A549 (cell line): ENCODE measurements around the gene NCCRP1. TPM values are rescaled to one million over a fixed set of nuclear protein-coding genes. Genes with fewer than 3 reads are reported as not detected.

Experiments used
- ATAC-seq, 2 experiments: fragments of 200-7000 bp in 1 of 2; fragments of >200 bp in 1 of 2; cut with Nextera tagmentation in 1 of 2; cut with Tn5 transposase in 1 of 2; 3 replicates each; pipeline versions ENCODE4 v1.8.0 to v1.9.1; 2018 to 2020; ENCODE audit warnings: mild to moderate bottlenecking in 1 of 2, moderate library complexity in 1 of 2
- CTCF ChIA-PET: fragments of 300-600 bp; sonication (Branson Sonifier 250); formaldehyde crosslinking; extraction: SDS; loops from one replicate; lab custom pipeline; 2021; ENCODE audit warnings: antibody characterized with exemption, inconsistent platforms; lab: Yijun Ruan, JAX
- POLR2A ChIA-PET: fragments of 350-600 bp; formaldehyde crosslinking; extraction: SDS; loops from one replicate; lab custom pipeline; 2021; ENCODE audit warnings: antibody characterized with exemption, inconsistent platforms; lab: Yijun Ruan, JAX
- DNase-seq, 2 experiments: peaks; one replicate each; pipeline versions ENCODE4 v3.0.0 to v3.0.0-alpha.2; 2011 to 2016; ENCODE audit warnings: low read depth in 1 of 2, low spot score in 1 of 2
- FAIRE-seq: peaks from 2 replicates; lab custom pipeline; 2011; peaks lifted over from hg19 to GRCh38; lab: Jason Lieb, UNC
- H3K27ac ChIP-seq, 2 experiments: fragments of >200 bp; sonication (Bioruptor Twin); formaldehyde crosslinking; 3 replicates each; pipeline ENCODE4 v1.5.1; 2016 to 2017
- H3K4me1 ChIP-seq: fragments of >200 bp; sonication (Bioruptor Twin); formaldehyde crosslinking; 3 replicates; pipeline ENCODE4 v1.6.1; 2016
- H3K4me2 ChIP-seq: fragments of >200 bp; sonication (Bioruptor Twin); formaldehyde crosslinking; 3 replicates; pipeline ENCODE4 v1.6.1; 2016
- H3K4me3 ChIP-seq: fragments of >200 bp; sonication (Bioruptor Twin); formaldehyde crosslinking; 3 replicates; pipeline ENCODE4 v1.5.1; 2016
- H3K9me3 ChIP-seq: fragments of >200 bp; sonication (Bioruptor Twin); formaldehyde crosslinking; 3 replicates; pipeline ENCODE4 v1.6.1; 2016
- CEBPB ChIP-seq, 2 experiments: fragments of >200 bp in 1 of 2; sonication (Bioruptor Twin) in 1 of 2; formaldehyde crosslinking in 1 of 2; IDR thresholded peaks; 2 replicates each; pipeline ENCODE4 v1.6.1; 2012 to 2016
- CHD4 ChIP-seq: fragments of 200-600 bp; sonication (generic); IDR thresholded peaks from 2 replicates; pipeline ENCODE4 v1.6.1; 2016; ENCODE audit warnings: antibody characterized with exemption, mild to moderate bottlenecking, borderline replicate concordance
- EHMT2 ChIP-seq: fragments of 200-600 bp; sonication (generic); IDR thresholded peaks from 2 replicates; pipeline ENCODE4 v1.6.1; 2016; ENCODE audit warnings: antibody characterized with exemption, low read depth, mild to moderate bottlenecking, moderate library complexity
- HDAC2 ChIP-seq: fragments of 200-600 bp; sonication (generic); IDR thresholded peaks from 2 replicates; pipeline ENCODE4 v1.6.1; 2016
- JUN ChIP-seq, 2 experiments: fragments of >200 bp; sonication (Bioruptor Twin); formaldehyde crosslinking; IDR thresholded peaks; 2 replicates in 1 of 2; 3 replicates in 1 of 2; pipeline ENCODE4 v1.6.1; 2016 to 2017
- KDM1A ChIP-seq: fragments of 200-600 bp; sonication (generic); IDR thresholded peaks from 2 replicates; pipeline ENCODE4 v1.6.1; 2016; ENCODE audit warnings: low read depth, mild to moderate bottlenecking
- MAFK ChIP-seq: fragments of 450-650 bp; IDR thresholded peaks from 2 replicates; pipeline ENCODE4 v1.6.1; 2014; ENCODE audit not compliant: partially characterized antibody
- MAZ ChIP-seq: fragments of 150-350 bp; IDR thresholded peaks from 2 replicates; pipeline ENCODE4 v1.6.1; 2014; ENCODE audit warnings: antibody characterized with exemption, low read depth, low read length, borderline replicate concordance
- PHF8 ChIP-seq: fragments of 200-600 bp; sonication (generic); IDR thresholded peaks from 2 replicates; pipeline ENCODE4 v1.6.1; 2016; ENCODE audit warnings: low read depth, mild to moderate bottlenecking, antibody characterized with exemption, moderate library complexity, borderline replicate concordance
- RARB ChIP-seq: fragments of 250-450 bp; sonication (Bioruptor Pico); IDR thresholded peaks from 2 replicates; pipeline ENCODE4 v1.8.0; 2021; ENCODE audit warnings: mild to moderate bottlenecking, moderate library complexity
- TFCP2L1 ChIP-seq: fragments of 250-450 bp; sonication (Bioruptor Pico); IDR thresholded peaks from 2 replicates; pipeline ENCODE4 v1.5.0; 2021; ENCODE audit warnings: mild to moderate bottlenecking
- WGBS: methylation state at CpG from one replicate; pipeline ENCODE4 v1.1.6; 2017; ENCODE audit errors: missing lambda C conversion rate; 5-methylcytosine and 5-hydroxymethylcytosine counted together
- polyA plus RNA-seq, 4 experiments: library from polyadenylated mRNA; depleted of rRNA in 3 of 4; stranded (reverse); fragments of >200 nt; fragmentation: RNase III in 1 of 4; extraction: RNeasy Plus Mini Kit Qiagen cat#74134 plus additional on column Dnase treatment in 1 of 4; gene quantifications; 2 replicates in 3 of 4; 3 replicates in 1 of 4; pipeline ENCODE4 v1.2.3, GENCODE V29; 2011 to 2017
- TF ChIP-seq, protein P1 (sequence below): fragments of >200 bp; sonication (Bioruptor Twin); formaldehyde crosslinking; IDR thresholded peaks from 3 replicates; pipeline ENCODE4 v1.6.1; 2016
- TF ChIP-seq, protein P2 (sequence below): fragments of 250-450 bp; sonication (Bioruptor Pico); IDR thresholded peaks from 2 replicates; pipeline ENCODE4 v1.5.0; 2020; ENCODE audit warnings: low read depth, mild to moderate bottlenecking, moderate library complexity
- TF ChIP-seq, protein P3 (sequence below): fragments of 250-450 bp; sonication (Bioruptor Pico); IDR thresholded peaks from 2 replicates; pipeline ENCODE4 v1.5.0; 2021; ENCODE audit warnings: mild to moderate bottlenecking, moderate library complexity, borderline replicate concordance
- TF ChIP-seq, protein P4 (sequence below): IDR thresholded peaks from 2 replicates; pipeline ENCODE4 v1.6.1; 2012
- TF ChIP-seq, protein P5 (sequence below): fragments of 150-350 bp; IDR thresholded peaks from 2 replicates; pipeline ENCODE4 v1.6.1; 2014; ENCODE audit warnings: low read depth, mild to moderate bottlenecking, low read length

The NCCRP1 gene
- polyA plus RNA-seq, 2 of the 4 experiments (the other 2 are of a cell fraction), result 0.90 to 0.99 TPM

DNA sequence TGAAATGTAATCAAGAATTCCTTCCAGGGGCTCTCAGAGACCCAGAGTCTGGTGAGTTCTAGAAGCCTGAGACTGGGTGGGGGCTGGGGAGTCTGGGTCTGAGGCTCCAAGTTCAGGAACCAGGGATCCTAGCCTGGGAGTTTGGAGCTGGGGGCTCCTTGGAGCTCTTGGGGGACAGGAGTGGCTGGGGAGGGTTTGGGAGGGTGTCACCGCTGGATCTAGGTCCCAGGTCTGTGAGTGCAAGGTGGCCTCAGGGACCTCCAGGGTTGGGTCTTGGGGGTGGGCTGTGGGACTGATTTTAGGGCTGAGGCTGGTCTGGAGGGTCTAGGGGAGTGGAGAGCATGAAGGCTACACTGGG, 6.2 kb downstream of the NCCRP1 start:
- no peak overlapping the region for H3K4me2 ChIP-seq
- 94% methylated on average over 1 of the region's 1 CpG for WGBS

DNA sequence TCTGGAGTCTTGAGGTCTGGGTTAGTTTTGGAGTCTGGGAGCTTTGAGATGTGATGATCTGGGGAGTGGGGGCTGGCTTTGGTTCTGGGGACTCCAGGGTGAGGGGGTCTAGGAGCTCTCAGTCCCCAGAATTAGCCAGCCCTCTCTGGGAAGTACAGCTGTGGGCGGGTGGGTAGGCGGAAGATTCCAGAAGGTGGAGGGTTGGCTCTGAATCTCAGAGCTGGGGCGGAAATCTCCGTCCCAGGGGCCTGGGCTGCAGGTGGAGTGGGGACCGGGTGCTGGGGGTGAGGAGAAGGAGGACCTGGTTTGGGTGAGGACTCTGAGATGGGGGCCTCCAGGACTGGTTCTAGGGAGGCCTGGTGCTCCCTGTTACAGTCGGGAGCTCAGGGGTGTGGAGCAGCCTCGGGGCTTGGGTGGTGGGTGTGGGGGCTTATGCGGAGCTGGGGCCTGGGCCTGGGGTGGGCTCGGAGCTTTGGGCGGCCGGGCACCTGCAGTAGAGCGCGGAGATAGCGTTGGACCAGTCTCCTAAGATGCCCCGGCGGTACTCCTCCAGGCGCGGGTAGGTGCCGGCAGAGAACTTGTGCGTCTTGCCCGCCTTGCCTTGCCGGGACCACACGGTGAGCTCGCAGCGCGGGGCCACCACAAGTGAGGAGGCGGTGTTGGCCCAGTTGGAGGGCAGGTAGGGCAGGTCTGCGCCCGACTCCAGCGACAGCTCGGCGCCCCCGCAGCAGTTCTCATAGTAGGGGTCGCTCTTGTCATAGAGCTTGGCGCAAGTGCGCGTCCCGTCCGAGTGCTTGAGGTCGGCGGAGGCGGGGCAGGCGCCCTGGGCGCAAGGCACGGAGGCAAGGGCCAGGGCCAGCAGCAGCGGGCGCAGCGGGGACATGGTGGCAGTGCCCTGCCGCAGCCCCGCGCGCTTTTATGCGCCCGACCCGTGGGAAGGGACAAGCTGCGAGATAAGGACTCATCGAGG, 6.9 kb downstream of the NCCRP1 start, which contains the start of gene SYCN:
TSS of gene SYCN (minus strand) at position 892 of the 970 bp plus-strand sequence. CDS start at position 883, 9 bp downstream.
- WGBS, result 91% methylated on average over 57 of the region's 57 CpGs
- Histone ChIP-seq H3K4me3 (no peak within 1 kb of the TSS), H3K27ac (peak within 1 kb of the TSS in 1 of 2 experiments; percentile 4; a peak in 1 of 6 replicates), H3K9me3 (no peaks in the 10 kb centered on the region), H3K4me1 (peaks cover 6% of the 10 kb centered on the region; the same call in 1 of the 3 replicates), H3K4me2 (no peak within 1 kb of the TSS)
- TF ChIP-seq, protein P1, sequence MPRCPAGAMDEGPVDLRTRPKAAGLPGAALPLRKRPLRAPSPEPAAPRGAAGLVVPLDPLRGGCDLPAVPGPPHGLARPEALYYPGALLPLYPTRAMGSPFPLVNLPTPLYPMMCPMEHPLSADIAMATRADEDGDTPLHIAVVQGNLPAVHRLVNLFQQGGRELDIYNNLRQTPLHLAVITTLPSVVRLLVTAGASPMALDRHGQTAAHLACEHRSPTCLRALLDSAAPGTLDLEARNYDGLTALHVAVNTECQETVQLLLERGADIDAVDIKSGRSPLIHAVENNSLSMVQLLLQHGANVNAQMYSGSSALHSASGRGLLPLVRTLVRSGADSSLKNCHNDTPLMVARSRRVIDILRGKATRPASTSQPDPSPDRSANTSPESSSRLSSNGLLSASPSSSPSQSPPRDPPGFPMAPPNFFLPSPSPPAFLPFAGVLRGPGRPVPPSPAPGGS, result no peak
- no peak for TF ChIP-seq CHD4
- FAIRE-seq (no peak), DNase-seq (no peak), ATAC-seq (no peak)
- CTCF ChIA-PET, result interaction anchor here (0.6 to 7.0 kb wide), 17 partner anchors 10 to 801 kb away, joined by 3 to 44 read pairs (median 3); partner anchors contain the start of gene FAM98C
- POLR2A ChIA-PET, result interaction anchor here (0.9 kb wide), 1 partner anchor 138 kb away, joined by 3 read pairs; the partner anchor contains the start of gene SAMD4B

More for the DNA sequence above, 6.2 kb downstream of the NCCRP1 start:
- Histone ChIP-seq H3K9me3 (no peaks in the 10 kb centered on the region), H3K4me1 (peaks cover 9% of the 10 kb centered on the region), H3K27ac (no peak overlapping the region; a peak in 1 of 6 replicates), H3K4me3 (no peak overlapping the region)
- CTCF ChIA-PET, result interaction anchor here (0.6 to 7.0 kb wide), 14 partner anchors 9 to 800 kb away, joined by 3 to 44 read pairs (median 3); partner anchors contain the start of gene FAM98C
- no peak for ATAC-seq
- DNase-seq, result no peak
- TF ChIP-seq, protein P2, sequence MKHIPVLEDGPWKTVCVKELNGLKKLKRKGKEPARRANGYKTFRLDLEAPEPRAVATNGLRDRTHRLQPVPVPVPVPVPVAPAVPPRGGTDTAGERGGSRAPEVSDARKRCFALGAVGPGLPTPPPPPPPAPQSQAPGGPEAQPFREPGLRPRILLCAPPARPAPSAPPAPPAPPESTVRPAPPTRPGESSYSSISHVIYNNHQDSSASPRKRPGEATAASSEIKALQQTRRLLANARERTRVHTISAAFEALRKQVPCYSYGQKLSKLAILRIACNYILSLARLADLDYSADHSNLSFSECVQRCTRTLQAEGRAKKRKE, result no peak
- TF ChIP-seq PHF8 (no peak), MAFK (no peak), KDM1A (no peak), MAZ (no peak), EHMT2 (no peak), CEBPB (IDR thresholded peaks at IDR 0.05) (no peak), RARB (no peak)
- TF ChIP-seq, protein P3, sequence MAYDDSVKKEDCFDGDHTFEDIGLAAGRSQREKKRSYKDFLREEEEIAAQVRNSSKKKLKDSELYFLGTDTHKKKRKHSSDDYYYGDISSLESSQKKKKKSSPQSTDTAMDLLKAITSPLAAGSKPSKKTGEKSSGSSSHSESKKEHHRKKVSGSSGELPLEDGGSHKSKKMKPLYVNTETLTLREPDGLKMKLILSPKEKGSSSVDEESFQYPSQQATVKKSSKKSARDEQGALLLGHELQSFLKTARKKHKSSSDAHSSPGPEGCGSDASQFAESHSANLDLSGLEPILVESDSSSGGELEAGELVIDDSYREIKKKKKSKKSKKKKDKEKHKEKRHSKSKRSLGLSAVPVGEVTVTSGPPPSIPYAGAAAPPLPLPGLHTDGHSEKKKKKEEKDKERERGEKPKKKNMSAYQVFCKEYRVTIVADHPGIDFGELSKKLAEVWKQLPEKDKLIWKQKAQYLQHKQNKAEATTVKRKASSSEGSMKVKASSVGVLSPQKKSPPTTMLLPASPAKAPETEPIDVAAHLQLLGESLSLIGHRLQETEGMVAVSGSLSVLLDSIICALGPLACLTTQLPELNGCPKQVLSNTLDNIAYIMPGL (CRISPR knock-in tag), result no peak
- TF ChIP-seq, protein P4, sequence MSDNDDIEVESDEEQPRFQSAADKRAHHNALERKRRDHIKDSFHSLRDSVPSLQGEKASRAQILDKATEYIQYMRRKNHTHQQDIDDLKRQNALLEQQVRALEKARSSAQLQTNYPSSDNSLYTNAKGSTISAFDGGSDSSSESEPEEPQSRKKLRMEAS, result no peak
- TF ChIP-seq, protein P5, sequence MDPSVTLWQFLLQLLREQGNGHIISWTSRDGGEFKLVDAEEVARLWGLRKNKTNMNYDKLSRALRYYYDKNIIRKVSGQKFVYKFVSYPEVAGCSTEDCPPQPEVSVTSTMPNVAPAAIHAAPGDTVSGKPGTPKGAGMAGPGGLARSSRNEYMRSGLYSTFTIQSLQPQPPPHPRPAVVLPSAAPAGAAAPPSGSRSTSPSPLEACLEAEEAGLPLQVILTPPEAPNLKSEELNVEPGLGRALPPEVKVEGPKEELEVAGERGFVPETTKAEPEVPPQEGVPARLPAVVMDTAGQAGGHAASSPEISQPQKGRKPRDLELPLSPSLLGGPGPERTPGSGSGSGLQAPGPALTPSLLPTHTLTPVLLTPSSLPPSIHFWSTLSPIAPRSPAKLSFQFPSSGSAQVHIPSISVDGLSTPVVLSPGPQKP, result no peak
- FAIRE-seq, result no peak
- POLR2A ChIA-PET, result interaction anchor here (0.9 kb wide), 1 partner anchor 139 kb away, joined by 3 read pairs; the partner anchor contains the start of gene SAMD4B

DNA sequence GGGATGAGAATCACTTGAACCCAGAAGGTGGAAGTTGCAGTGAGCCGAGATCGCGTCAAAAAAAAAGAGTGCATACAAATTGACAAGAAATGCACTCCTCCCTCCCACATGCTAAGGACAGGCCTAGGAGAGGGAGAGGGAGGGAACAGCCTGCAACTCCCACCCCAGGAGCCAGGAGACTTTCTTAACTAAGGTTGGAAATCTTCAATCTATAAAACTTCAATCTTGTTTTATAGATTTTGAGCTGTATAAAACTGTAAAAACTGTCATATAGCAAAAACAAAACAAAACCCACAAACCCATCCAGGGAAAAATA, 8.6 kb downstream of the NCCRP1 start:
- ChIA-PET POLR2A (no interaction called here), CTCF (interaction anchor here (0.9 to 7.0 kb wide), 9 partner anchors 9 to 244 kb away, joined by 3 to 44 read pairs (median 7); partner anchors contain the start of gene NCCRP1)
- no peak overlapping the region for H3K27ac ChIP-seq
- no peaks in the 10 kb centered on the region for H3K9me3 ChIP-seq
- no peak for DNase-seq
- TF ChIP-seq TFCP2L1 (CRISPR knock-in tag), result no peak
- no peak for TF ChIP-seq HDAC2
- TF ChIP-seq JUN (IDR thresholded peaks at IDR 0.05), result no peak
- WGBS, result 89% methylated on average over 3 of the region's 3 CpGs
- ATAC-seq, result no peak
- H3K4me3 ChIP-seq, result no peak overlapping the region
- H3K4me1 ChIP-seq, result peaks cover 6% of the 10 kb centered on the region; the same call in 1 of the 3 replicates
- FAIRE-seq, result no peak
- no peak overlapping the region for H3K4me2 ChIP-seq
